Measurements from ENCODE around the gene IKBKE. TPM values are rescaled to one million over a fixed set of nuclear protein-coding genes. Genes with fewer than 3 reads are reported as not detected.
A peak's percentile ranks its signal among the peaks of the same experiment; 100 is the strongest.

IKBKE gene
- total RNA-seq, 2 experiments from 2014 or later, result 64.8 to 72.7 TPM

- H3K36me3 Mint-ChIP-seq, result peaks cover 35% of the 10 kb centered on the region
- no peak overlapping the region for H3K4me3 Mint-ChIP-seq
- peak overlapping the region; percentile 12 for H3K27ac Mint-ChIP-seq
- CTCF ChIA-PET, result interaction anchor here (1.2 to 9.2 kb wide), 5 partner anchors 16 to 166 kb away, joined by 3 to 108 read pairs (median 8); no protein-coding TSS in a partner anchor
- DNase-seq, result no peak
- ATAC-seq, result no peak
- no peaks in the 10 kb centered on the region for H3K27me3 Mint-ChIP-seq
- H3K4me1 Mint-ChIP-seq, result peaks cover 22% of the 10 kb centered on the region
- no peaks in the 10 kb centered on the region for H3K9me3 Mint-ChIP-seq (ENCODE audit: low read depth)
Observed at GRCh38 chr1:206495493-206496046, 25.3 kb downstream of the IKBKE start.

- no peak for ATAC-seq
- peaks cover 30% of the 10 kb centered on the region for H3K36me3 Mint-ChIP-seq
Observed at GRCh38 chr1:206496131-206496793, 26.0 kb downstream of the IKBKE start.

GRCh38 chr1:206497363-206497762 is 27.1 kb downstream of the IKBKE start:
- ATAC-seq, result no peak
- DNase-seq, result no peak
- H3K4me1 Mint-ChIP-seq, result peaks cover 12% of the 10 kb centered on the region
- H3K36me3 Mint-ChIP-seq, result peaks cover 22% of the 10 kb centered on the region
- CTCF ChIA-PET, result interaction anchor here (0.8 to 9.2 kb wide), 4 partner anchors 86 to 164 kb away, joined by 3 to 108 read pairs (median 5); partner anchors contain the start of gene EIF2D
- no peaks in the 10 kb centered on the region for H3K27me3 Mint-ChIP-seq
- H3K27ac Mint-ChIP-seq, result no peak overlapping the region
- H3K9me3 Mint-ChIP-seq (ENCODE audit: low read depth), result no peaks in the 10 kb centered on the region
- no peak overlapping the region for H3K4me3 Mint-ChIP-seq

More at GRCh38 chr1:206496131-206496793, 26.0 kb downstream of the IKBKE start:
- no peaks in the 10 kb centered on the region for H3K27me3 Mint-ChIP-seq
- peak overlapping the region; percentile 42 for H3K27ac Mint-ChIP-seq
- no peak for DNase-seq
- H3K9me3 Mint-ChIP-seq (ENCODE audit: low read depth), result no peaks in the 10 kb centered on the region
- no peak overlapping the region for H3K4me3 Mint-ChIP-seq
- peaks cover 15% of the 10 kb centered on the region for H3K4me1 Mint-ChIP-seq
- CTCF ChIA-PET, result interaction anchor here (1.2 to 9.2 kb wide), 5 partner anchors 17 to 165 kb away, joined by 3 to 108 read pairs (median 8); no protein-coding TSS in a partner anchor

- H3K27ac Mint-ChIP-seq, result no peak overlapping the region
- H3K36me3 Mint-ChIP-seq, result peaks cover 19% of the 10 kb centered on the region
- CTCF ChIA-PET, result interaction anchor here (1.1 to 9.2 kb wide), 4 partner anchors 86 to 166 kb away, joined by 4 to 108 read pairs (median 5); no protein-coding TSS in a partner anchor
- H3K27me3 Mint-ChIP-seq, result no peaks in the 10 kb centered on the region
- no peak for DNase-seq
- H3K4me3 Mint-ChIP-seq, result no peak overlapping the region
- no peaks in the 10 kb centered on the region for H3K9me3 Mint-ChIP-seq (ENCODE audit: low read depth)
- H3K4me1 Mint-ChIP-seq, result peaks cover 16% of the 10 kb centered on the region
- no peak for ATAC-seq
Observed at GRCh38 chr1:206497774-206498173, 27.5 kb downstream of the IKBKE start.

- Mint-ChIP-seq H3K27ac (no peak overlapping the region), H3K36me3 (peaks cover 12% of the 10 kb centered on the region), H3K27me3 (no peaks in the 10 kb centered on the region), H3K9me3 (ENCODE audit: low read depth) (no peaks in the 10 kb centered on the region), H3K4me3 (no peak overlapping the region), H3K4me1 (peaks cover 23% of the 10 kb centered on the region)
- CTCF ChIA-PET, result interaction anchor here (0.9 to 2.0 kb wide), 7 partner anchors 9 to 165 kb away, joined by 3 to 11 read pairs (median 5); no protein-coding TSS in a partner anchor
- ATAC-seq (no peak), DNase-seq (no peak)
Observed at GRCh38 chr1:206498685-206499084, 28.4 kb downstream of the IKBKE start.

GRCh38 chr1:206500046-206500445 is 29.8 kb downstream of the IKBKE start:
- CTCF ChIA-PET, result interaction anchor here (1.1 to 1.9 kb wide), 3 partner anchors 10 to 86 kb away, joined by 3 to 11 read pairs (median 4); no protein-coding TSS in a partner anchor
- H3K9me3 Mint-ChIP-seq (ENCODE audit: low read depth), result no peaks in the 10 kb centered on the region
- H3K4me1 Mint-ChIP-seq, result peaks cover 34% of the 10 kb centered on the region
- no peak overlapping the region for H3K4me3 Mint-ChIP-seq
- ATAC-seq, result no peak
- H3K27ac Mint-ChIP-seq, result no peak overlapping the region
- peaks cover 10% of the 10 kb centered on the region for H3K36me3 Mint-ChIP-seq
- no peak for DNase-seq
- H3K27me3 Mint-ChIP-seq, result no peaks in the 10 kb centered on the region

- H3K36me3 Mint-ChIP-seq, result peaks cover 9% of the 10 kb centered on the region
- no peak for DNase-seq
- ATAC-seq, result no peak
- CTCF ChIA-PET, result interaction anchor here (1.0 to 2.3 kb wide), 3 partner anchors 8 to 23 kb away, joined by 3 to 10 read pairs (median 9); no protein-coding TSS in a partner anchor
- no peaks in the 10 kb centered on the region for H3K9me3 Mint-ChIP-seq (ENCODE audit: low read depth)
- peaks cover 42% of the 10 kb centered on the region for H3K4me1 Mint-ChIP-seq
- H3K27me3 Mint-ChIP-seq, result no peaks in the 10 kb centered on the region
- no peak overlapping the region for H3K27ac Mint-ChIP-seq
- no peak overlapping the region for H3K4me3 Mint-ChIP-seq
Observed at GRCh38 chr1:206501881-206502280, 31.6 kb downstream of the IKBKE start.

GRCh38 chr1:206502403-206502802 is 32.1 kb downstream of the IKBKE start:
- Mint-ChIP-seq H3K9me3 (ENCODE audit: low read depth) (no peaks in the 10 kb centered on the region), H3K36me3 (peaks cover 5% of the 10 kb centered on the region), H3K27me3 (no peaks in the 10 kb centered on the region), H3K4me3 (no peak overlapping the region), H3K27ac (no peak overlapping the region), H3K4me1 (peaks cover 42% of the 10 kb centered on the region)
- ATAC-seq (no peak), DNase-seq (no peak)
- CTCF ChIA-PET, result interaction anchor here (1.0 to 2.3 kb wide), 7 partner anchors 9 to 155 kb away, joined by 3 to 10 read pairs (median 6); no protein-coding TSS in a partner anchor

GRCh38 chr1:206502812-206503211 is 32.5 kb downstream of the IKBKE start:
- CTCF ChIA-PET, result interaction anchor here (1.0 to 2.3 kb wide), 10 partner anchors 9 to 161 kb away, joined by 3 to 10 read pairs (median 4); partner anchors contain the start of gene DYRK3
- Mint-ChIP-seq H3K27me3 (peaks cover under 1% of the 10 kb centered on the region), H3K4me3 (no peak overlapping the region), H3K4me1 (peaks cover 43% of the 10 kb centered on the region), H3K36me3 (peaks cover 5% of the 10 kb centered on the region), H3K9me3 (ENCODE audit: low read depth) (no peaks in the 10 kb centered on the region), H3K27ac (peak overlapping the region; percentile 7)
- DNase-seq (no peak), ATAC-seq (no peak)

- CTCF ChIA-PET, result interaction anchor here (1.2 to 2.3 kb wide), 10 partner anchors 12 to 160 kb away, joined by 3 to 10 read pairs (median 4); partner anchors contain the start of genes DYRK3 and IKBKE
- no peak overlapping the region for H3K4me3 Mint-ChIP-seq
Observed at GRCh38 chr1:206503591-206504362, 33.5 kb downstream of the IKBKE start.

GRCh38 chr1:206504363-206504713 is 34.1 kb downstream of the IKBKE start:
- ATAC-seq (no peak), DNase-seq (no peak)
- Mint-ChIP-seq H3K36me3 (peaks cover 2% of the 10 kb centered on the region), H3K9me3 (ENCODE audit: low read depth) (no peaks in the 10 kb centered on the region), H3K27me3 (peaks cover 16% of the 10 kb centered on the region), H3K4me1 (peaks cover 49% of the 10 kb centered on the region), H3K27ac (peak overlapping the region; percentile 73), H3K4me3 (no peak overlapping the region)
- CTCF ChIA-PET, result interaction anchor here (0.6 to 2.3 kb wide), 8 partner anchors 25 to 160 kb away, joined by 3 to 10 read pairs (median 4); partner anchors contain the start of genes DYRK3 and IKBKE

More at GRCh38 chr1:206503591-206504362, 33.5 kb downstream of the IKBKE start:
- H3K27ac Mint-ChIP-seq, result peak overlapping the region; percentile 73
- DNase-seq (peak; percentile 75), ATAC-seq (peak; percentile 62)
- peaks cover 2% of the 10 kb centered on the region for H3K36me3 Mint-ChIP-seq
- H3K27me3 Mint-ChIP-seq, result peaks cover 10% of the 10 kb centered on the region
- peaks cover 47% of the 10 kb centered on the region for H3K4me1 Mint-ChIP-seq
- H3K9me3 Mint-ChIP-seq (ENCODE audit: low read depth), result no peaks in the 10 kb centered on the region

GRCh38 chr1:206505702-206506355 is 35.6 kb downstream of the IKBKE start:
- ATAC-seq (no peak), DNase-seq (no peak)
- CTCF ChIA-PET, result interaction anchor here (0.9 to 2.9 kb wide), 13 partner anchors 16 to 159 kb away, joined by 3 to 20 read pairs (median 6); partner anchors contain the start of genes EIF2D and IKBKE
- Mint-ChIP-seq H3K4me3 (peak overlapping the region; percentile 67), H3K4me1 (peaks cover 49% of the 10 kb centered on the region), H3K27me3 (peaks cover 24% of the 10 kb centered on the region), H3K36me3 (peaks cover 2% of the 10 kb centered on the region), H3K9me3 (ENCODE audit: low read depth) (no peaks in the 10 kb centered on the region), H3K27ac (no peak overlapping the region)
